ENCODE data around the gene ADGRF4.

DNA sequence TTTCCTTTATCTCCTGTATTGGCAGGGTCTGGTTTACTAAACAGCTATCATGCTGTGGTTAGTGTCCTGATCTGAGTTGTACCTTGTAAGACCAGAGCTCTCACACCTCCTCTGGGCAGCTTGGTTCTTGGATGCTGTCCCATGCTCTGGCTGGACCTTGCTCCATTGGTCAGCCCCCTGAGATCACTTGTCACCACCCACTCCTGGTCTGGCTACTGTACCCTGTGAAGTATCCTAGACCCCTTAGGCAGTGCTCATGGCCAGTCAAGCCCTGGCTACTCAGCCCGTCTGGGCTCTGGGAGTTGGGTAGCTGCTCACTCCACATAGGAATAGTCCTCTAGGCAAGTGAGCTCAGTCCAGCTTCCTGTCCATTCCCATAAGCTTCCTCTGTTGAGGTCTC, 31.1 kb downstream of the ADGRF4 start:
- TF ChIP-seq EZH2 (IDR thresholded peaks at IDR 0.05) (no peak), POLR2AphosphoS5 (IDR thresholded peaks at IDR 0.05; ENCODE audit: borderline replicate concordance, low read depth, low read length) (no peak), FOXP2 (optimal IDR thresholded peaks at IDR 0.05; ENCODE audit: control extremely low read depth, extremely low read length, insufficient read depth) (no peak)
